22Rv1 (cell line): ENCODE results near the gene GGT6.

Experiments used
- ZFX ChIP-seq: fragments of 450-650 bp; IDR thresholded peaks from 2 replicates; pipeline ENCODE4 v1.6.1; 2017; ENCODE audit warnings: antibody characterized with exemption, borderline replicate concordance
- TF ChIP-seq, protein P1 (sequence below): fragments of 450-650 bp; IDR thresholded peaks from 2 replicates; pipeline ENCODE4 v1.5.1; 2017; ENCODE audit warnings: mild to moderate bottlenecking

DNA sequence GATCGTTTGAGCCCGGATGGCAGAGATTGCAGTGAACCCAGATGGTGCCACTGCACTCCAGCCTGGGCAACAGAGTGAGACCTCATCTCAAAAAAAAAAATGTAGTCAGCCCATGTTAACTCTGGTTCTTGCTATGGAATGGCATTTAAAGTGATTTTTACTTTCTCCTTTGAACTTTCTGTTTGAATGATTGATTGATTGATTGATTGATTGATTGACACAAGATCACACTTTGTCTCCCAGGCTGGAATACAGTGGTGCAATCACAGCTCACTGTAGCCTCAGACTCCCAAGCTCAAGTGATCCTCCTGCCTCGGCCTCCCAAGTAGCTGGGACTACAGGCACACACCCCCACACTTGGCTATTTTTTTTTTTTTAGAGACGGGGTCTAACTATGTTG lies 40.9 kb upstream of the GGT6 start:
- TF ChIP-seq, protein P1, sequence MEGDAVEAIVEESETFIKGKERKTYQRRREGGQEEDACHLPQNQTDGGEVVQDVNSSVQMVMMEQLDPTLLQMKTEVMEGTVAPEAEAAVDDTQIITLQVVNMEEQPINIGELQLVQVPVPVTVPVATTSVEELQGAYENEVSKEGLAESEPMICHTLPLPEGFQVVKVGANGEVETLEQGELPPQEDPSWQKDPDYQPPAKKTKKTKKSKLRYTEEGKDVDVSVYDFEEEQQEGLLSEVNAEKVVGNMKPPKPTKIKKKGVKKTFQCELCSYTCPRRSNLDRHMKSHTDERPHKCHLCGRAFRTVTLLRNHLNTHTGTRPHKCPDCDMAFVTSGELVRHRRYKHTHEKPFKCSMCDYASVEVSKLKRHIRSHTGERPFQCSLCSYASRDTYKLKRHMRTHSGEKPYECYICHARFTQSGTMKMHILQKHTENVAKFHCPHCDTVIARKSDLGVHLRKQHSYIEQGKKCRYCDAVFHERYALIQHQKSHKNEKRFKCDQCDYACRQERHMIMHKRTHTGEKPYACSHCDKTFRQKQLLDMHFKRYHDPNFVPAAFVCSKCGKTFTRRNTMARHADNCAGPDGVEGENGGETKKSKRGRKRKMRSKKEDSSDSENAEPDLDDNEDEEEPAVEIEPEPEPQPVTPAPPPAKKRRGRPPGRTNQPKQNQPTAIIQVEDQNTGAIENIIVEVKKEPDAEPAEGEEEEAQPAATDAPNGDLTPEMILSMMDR = no peak
- TF ChIP-seq ZFX = no peak
